ENCODE measurements around the gene ELMO1.

DNA sequence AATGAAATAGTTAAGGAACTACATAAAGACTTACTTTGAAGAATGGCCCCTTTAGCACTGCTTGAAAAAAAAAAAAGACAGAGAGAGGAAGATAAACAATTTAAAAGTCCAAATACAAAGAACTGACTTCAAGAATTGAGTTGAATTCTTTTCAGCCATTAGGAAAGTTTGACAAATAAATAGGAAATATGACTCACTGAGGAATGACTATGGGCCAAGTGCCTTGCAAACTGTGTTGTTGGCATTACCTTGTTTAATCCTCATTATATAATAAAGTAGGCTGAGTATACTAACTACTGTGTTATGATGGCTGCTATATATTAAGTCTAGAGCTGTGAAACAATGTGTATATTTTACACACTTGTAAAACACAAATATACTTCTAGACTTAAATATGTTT lies 151.1 kb downstream of the ELMO1 start:
- TF ChIP-seq, protein P1, sequence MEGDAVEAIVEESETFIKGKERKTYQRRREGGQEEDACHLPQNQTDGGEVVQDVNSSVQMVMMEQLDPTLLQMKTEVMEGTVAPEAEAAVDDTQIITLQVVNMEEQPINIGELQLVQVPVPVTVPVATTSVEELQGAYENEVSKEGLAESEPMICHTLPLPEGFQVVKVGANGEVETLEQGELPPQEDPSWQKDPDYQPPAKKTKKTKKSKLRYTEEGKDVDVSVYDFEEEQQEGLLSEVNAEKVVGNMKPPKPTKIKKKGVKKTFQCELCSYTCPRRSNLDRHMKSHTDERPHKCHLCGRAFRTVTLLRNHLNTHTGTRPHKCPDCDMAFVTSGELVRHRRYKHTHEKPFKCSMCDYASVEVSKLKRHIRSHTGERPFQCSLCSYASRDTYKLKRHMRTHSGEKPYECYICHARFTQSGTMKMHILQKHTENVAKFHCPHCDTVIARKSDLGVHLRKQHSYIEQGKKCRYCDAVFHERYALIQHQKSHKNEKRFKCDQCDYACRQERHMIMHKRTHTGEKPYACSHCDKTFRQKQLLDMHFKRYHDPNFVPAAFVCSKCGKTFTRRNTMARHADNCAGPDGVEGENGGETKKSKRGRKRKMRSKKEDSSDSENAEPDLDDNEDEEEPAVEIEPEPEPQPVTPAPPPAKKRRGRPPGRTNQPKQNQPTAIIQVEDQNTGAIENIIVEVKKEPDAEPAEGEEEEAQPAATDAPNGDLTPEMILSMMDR (IDR thresholded peaks at IDR 0.05), result no peak
- TF ChIP-seq POLR2A (IDR thresholded peaks at IDR 0.05), result no peak

Data from heart left ventricle (tissue), 13 donors.